Measurements from ENCODE around the gene CRISP2. TPM values are rescaled to one million over a fixed set of nuclear protein-coding genes. Genes with fewer than 3 reads are reported as not detected.

Gene CRISP2
- total RNA-seq, 2 experiments from 2014 or later: not detected

DNA sequence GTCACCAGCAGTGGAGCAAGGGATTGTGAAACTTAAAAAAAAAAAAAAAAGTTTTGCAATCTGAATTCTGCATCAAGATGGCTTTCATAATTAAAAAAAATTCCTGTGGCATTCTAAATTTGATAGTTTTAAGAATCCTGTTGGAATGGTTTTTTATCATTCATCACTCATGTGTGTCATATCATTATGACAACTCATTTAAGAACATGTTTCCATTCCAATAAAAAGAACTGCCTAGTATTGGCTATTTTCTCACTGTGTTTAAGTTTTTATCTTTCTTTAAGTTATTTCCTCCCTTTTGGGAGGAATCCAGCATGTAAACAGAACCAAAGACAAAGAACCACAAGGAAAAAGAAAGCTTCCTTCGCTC, 50.5 kb downstream of the CRISP2 start:
- no peaks in the 10 kb centered on the region for H3K79me2 ChIP-seq (ENCODE audit: insufficient read depth, low read depth, low read length)
- no peak overlapping the region for H3K4me3 ChIP-seq (ENCODE audit: low read depth, low read length, poor library complexity, severe bottlenecking)
- H3K36me3 ChIP-seq (ENCODE audit: insufficient read depth, low read length): no peaks in the 10 kb centered on the region
- no peak overlapping the region for H3K27ac ChIP-seq (ENCODE audit: low read depth, low read length, poor library complexity, severe bottlenecking)
- no TSS peak for BruUV-seq (replicated peaks)
- intact Hi-C loops (cut with micrococcal nuclease; ENCODE audit: unreplicated experiment): no loop called here
- TF ChIP-seq EZH2phosphoT487 (IDR thresholded peaks at IDR 0.05; ENCODE audit: borderline replicate concordance, low read depth, low read length): no peak
- TF ChIP-seq, protein P1, sequence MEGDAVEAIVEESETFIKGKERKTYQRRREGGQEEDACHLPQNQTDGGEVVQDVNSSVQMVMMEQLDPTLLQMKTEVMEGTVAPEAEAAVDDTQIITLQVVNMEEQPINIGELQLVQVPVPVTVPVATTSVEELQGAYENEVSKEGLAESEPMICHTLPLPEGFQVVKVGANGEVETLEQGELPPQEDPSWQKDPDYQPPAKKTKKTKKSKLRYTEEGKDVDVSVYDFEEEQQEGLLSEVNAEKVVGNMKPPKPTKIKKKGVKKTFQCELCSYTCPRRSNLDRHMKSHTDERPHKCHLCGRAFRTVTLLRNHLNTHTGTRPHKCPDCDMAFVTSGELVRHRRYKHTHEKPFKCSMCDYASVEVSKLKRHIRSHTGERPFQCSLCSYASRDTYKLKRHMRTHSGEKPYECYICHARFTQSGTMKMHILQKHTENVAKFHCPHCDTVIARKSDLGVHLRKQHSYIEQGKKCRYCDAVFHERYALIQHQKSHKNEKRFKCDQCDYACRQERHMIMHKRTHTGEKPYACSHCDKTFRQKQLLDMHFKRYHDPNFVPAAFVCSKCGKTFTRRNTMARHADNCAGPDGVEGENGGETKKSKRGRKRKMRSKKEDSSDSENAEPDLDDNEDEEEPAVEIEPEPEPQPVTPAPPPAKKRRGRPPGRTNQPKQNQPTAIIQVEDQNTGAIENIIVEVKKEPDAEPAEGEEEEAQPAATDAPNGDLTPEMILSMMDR (conservative IDR thresholded peaks at IDR 0.05; ENCODE audit: low read length): no peak
- POLR2A ChIA-PET: interaction anchor here (0.7 kb wide), 1 partner anchor 120 kb away, joined by 3 read pairs; no protein-coding TSS in a partner anchor
- H4K20me1 ChIP-seq (ENCODE audit: insufficient read depth, low read length): no peaks in the 10 kb centered on the region
- no peaks in the 10 kb centered on the region for H3K9me2 ChIP-seq (ENCODE audit: insufficient read depth, low read length)
- DNase-seq (ENCODE audit: low spot score): no peak
- H3K9me3 ChIP-seq (ENCODE audit: low read length): no peaks in the 10 kb centered on the region
- no peak overlapping the region for H2AFZ ChIP-seq (ENCODE audit: low read length)
- H3K4me2 ChIP-seq (ENCODE audit: low read length): no peak overlapping the region
- CTCF ChIA-PET (ENCODE audit: unreplicated experiment): no interaction called here
- H3K4me1 ChIP-seq (ENCODE audit: insufficient read depth, low read length, poor library complexity, severe bottlenecking): no peaks in the 10 kb centered on the region

DNA sequence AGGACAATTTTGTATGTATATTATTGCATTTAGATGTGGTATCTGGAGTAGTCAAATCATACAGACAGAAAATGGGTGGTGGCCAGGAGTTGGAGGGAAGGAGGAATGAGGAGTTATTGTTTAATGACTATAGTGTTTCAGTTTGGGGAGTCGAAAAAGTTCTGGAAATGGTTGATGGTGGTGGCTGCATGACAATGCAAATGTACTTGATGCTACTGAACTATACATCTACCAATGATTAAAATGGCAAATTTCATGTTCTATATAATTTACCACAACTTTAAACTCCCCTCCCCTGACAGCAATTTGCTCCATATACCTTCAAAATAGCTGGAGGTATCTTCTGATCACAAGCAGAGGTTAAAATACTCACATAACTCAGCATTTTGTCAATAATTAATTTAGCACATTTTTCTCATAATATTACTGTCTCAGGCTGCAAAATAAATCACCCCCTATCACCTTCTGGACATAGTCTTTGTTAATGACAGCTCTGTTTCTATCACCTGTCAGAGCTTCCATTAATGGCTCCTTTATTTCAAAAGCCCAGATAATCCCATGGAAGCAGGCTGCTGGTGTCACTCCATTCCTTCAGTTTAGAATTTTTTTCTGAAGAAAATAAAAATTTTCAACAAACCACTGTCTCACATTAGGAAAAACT, 51.0 kb downstream of the CRISP2 start:
- H3K27ac ChIP-seq (ENCODE audit: low read depth, low read length, poor library complexity, severe bottlenecking): no peak overlapping the region
- H3K4me2 ChIP-seq (ENCODE audit: low read length): no peak overlapping the region
- TF ChIP-seq, protein P1 (conservative IDR thresholded peaks at IDR 0.05; ENCODE audit: low read length): no peak
- TF ChIP-seq EZH2phosphoT487 (IDR thresholded peaks at IDR 0.05; ENCODE audit: borderline replicate concordance, low read depth, low read length): no peak
- ChIA-PET CTCF (ENCODE audit: unreplicated experiment) (no interaction called here), POLR2A (interaction anchor here (0.7 kb wide), 1 partner anchor 120 kb away, joined by 3 read pairs; no protein-coding TSS in a partner anchor)
- no peaks in the 10 kb centered on the region for H3K9me3 ChIP-seq (ENCODE audit: low read length)
- intact Hi-C loops (cut with micrococcal nuclease; ENCODE audit: unreplicated experiment): no loop called here
- no peaks in the 10 kb centered on the region for H3K79me2 ChIP-seq (ENCODE audit: insufficient read depth, low read depth, low read length)
- H3K4me3 ChIP-seq (ENCODE audit: low read depth, low read length, poor library complexity, severe bottlenecking): no peak overlapping the region
- no TSS peak for BruUV-seq (replicated peaks)
- H3K36me3 ChIP-seq (ENCODE audit: insufficient read depth, low read length): no peaks in the 10 kb centered on the region
- no peaks in the 10 kb centered on the region for H3K9me2 ChIP-seq (ENCODE audit: insufficient read depth, low read length)
- no peak overlapping the region for H2AFZ ChIP-seq (ENCODE audit: low read length)
- no peak for DNase-seq (ENCODE audit: low spot score)
- H3K4me1 ChIP-seq (ENCODE audit: insufficient read depth, low read length, poor library complexity, severe bottlenecking): no peaks in the 10 kb centered on the region
- no peaks in the 10 kb centered on the region for H4K20me1 ChIP-seq (ENCODE audit: insufficient read depth, low read length)

DNA sequence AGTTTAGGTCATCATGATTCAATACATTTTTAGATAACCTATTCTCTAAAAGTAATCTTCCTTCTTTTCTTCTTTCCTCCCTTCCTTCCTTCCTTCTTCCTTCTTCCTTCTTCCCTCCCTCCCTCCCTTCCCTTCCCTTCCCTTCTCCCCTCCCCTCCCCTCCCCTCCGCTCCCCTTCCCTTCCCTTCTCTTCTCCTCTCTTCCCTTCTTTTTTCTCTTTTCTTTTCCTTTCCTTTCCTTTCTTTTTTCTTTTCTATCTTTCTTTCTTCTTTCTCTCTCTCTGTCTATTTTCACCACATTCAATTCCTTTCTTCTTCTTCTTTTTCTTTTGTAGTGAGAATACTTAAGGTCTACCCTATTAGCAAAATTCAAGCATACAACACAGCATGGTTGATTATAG, 59.4 kb downstream of the CRISP2 start:
- no peak overlapping the region for H3K27ac ChIP-seq (ENCODE audit: low read depth, low read length, poor library complexity, severe bottlenecking)
- ChIA-PET CTCF (ENCODE audit: unreplicated experiment) (no interaction called here), POLR2A (interaction anchor here (0.7 kb wide), 1 partner anchor 477 kb away, joined by 3 read pairs; no protein-coding TSS in a partner anchor)
- no peak overlapping the region for H3K4me2 ChIP-seq (ENCODE audit: low read length)
- H3K9me3 ChIP-seq (ENCODE audit: low read length): no peaks in the 10 kb centered on the region
- no TSS peak for BruUV-seq (replicated peaks)
- TF ChIP-seq, protein P1 (conservative IDR thresholded peaks at IDR 0.05; ENCODE audit: low read length): no peak
- TF ChIP-seq EZH2phosphoT487 (IDR thresholded peaks at IDR 0.05; ENCODE audit: borderline replicate concordance, low read depth, low read length): no peak
- H3K79me2 ChIP-seq (ENCODE audit: insufficient read depth, low read depth, low read length): no peaks in the 10 kb centered on the region
- H3K36me3 ChIP-seq (ENCODE audit: insufficient read depth, low read length): no peaks in the 10 kb centered on the region
- no peak overlapping the region for H2AFZ ChIP-seq (ENCODE audit: low read length)
- no peaks in the 10 kb centered on the region for H3K9me2 ChIP-seq (ENCODE audit: insufficient read depth, low read length)
- H4K20me1 ChIP-seq (ENCODE audit: insufficient read depth, low read length): no peaks in the 10 kb centered on the region
- intact Hi-C loops (cut with micrococcal nuclease; ENCODE audit: unreplicated experiment): no loop called here
- no peak overlapping the region for H3K4me3 ChIP-seq (ENCODE audit: low read depth, low read length, poor library complexity, severe bottlenecking)
- DNase-seq (ENCODE audit: low spot score): no peak
- H3K4me1 ChIP-seq (ENCODE audit: insufficient read depth, low read length, poor library complexity, severe bottlenecking): no peaks in the 10 kb centered on the region
